ENCODE results near the gene BIRC7.

Gene BIRC7

DNA sequence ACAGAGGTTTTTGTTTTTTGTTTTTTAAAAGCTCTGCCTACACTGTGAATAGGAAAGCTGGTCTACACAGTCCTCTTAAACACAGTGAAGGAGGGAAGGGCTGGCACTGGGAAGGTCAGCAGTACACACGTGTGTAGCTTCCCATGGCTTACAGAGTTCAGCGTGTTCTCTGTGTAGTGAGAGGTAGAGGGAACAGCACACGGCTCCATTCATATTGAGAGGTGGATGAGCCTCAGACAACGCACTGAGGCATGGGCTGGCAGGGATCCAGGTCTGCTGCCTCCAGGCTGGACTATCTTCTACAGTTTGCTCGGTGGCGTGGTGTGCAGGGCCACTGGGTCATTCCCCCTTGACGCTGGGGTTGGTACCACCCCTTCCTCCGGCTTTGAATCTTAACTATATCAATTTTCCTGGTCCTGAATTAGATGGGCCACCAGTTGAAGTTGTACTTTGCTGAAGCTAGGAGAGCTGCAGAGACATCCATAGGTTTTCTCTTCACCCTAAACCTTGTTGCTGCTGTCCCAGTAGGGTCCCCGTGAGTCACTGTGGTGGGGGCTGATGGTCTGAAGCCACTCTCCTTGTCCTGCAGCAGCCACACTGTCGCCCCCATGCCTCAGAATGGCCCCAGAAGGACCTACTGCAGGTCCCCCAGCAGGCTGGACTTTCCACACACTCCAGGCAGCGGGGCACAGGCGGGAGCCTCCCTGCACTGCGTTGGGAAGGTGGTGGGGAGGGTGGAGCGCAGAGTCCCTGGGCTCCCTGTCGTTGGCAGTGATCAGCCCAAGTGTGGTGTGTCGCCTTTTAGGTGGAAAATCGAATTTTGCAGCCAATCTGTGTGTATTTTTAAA, 38.9 kb downstream of the BIRC7 start:
- DNase-seq (ENCODE audit: low read depth), result no peak
- TF ChIP-seq, protein P1, sequence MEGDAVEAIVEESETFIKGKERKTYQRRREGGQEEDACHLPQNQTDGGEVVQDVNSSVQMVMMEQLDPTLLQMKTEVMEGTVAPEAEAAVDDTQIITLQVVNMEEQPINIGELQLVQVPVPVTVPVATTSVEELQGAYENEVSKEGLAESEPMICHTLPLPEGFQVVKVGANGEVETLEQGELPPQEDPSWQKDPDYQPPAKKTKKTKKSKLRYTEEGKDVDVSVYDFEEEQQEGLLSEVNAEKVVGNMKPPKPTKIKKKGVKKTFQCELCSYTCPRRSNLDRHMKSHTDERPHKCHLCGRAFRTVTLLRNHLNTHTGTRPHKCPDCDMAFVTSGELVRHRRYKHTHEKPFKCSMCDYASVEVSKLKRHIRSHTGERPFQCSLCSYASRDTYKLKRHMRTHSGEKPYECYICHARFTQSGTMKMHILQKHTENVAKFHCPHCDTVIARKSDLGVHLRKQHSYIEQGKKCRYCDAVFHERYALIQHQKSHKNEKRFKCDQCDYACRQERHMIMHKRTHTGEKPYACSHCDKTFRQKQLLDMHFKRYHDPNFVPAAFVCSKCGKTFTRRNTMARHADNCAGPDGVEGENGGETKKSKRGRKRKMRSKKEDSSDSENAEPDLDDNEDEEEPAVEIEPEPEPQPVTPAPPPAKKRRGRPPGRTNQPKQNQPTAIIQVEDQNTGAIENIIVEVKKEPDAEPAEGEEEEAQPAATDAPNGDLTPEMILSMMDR (IDR thresholded peaks at IDR 0.05; ENCODE audit: insufficient read depth, low read depth, low read length, missing control alignments), result no peak
- no peak overlapping the region for H3K4me3 ChIP-seq (ENCODE audit: low read length)

DNA sequence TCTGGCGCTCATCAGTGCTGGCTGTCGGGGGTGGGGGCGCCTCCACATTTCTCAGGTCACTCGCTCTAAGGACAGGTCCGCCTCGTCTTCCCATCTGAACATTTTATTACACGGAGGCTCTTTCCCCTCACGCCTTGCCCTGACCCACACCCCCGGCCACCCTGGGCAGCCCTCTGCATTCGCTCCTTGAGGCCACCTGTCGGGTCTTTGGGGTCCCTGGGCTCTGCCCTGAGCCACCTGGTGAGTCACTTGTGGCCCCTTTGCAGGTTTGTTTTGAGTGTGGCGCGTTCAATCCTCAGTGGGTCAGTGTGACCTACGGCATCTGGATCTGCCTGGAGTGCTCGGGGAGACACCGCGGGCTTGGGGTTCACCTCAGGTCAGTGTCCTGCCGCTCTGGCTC, 40.1 kb downstream of the BIRC7 start:
- no peak for DNase-seq (ENCODE audit: low read depth)
- no peak overlapping the region for H3K4me3 ChIP-seq (ENCODE audit: low read length)
- TF ChIP-seq, protein P1 (IDR thresholded peaks at IDR 0.05; ENCODE audit: insufficient read depth, low read depth, low read length, missing control alignments), result no peak

DNA sequence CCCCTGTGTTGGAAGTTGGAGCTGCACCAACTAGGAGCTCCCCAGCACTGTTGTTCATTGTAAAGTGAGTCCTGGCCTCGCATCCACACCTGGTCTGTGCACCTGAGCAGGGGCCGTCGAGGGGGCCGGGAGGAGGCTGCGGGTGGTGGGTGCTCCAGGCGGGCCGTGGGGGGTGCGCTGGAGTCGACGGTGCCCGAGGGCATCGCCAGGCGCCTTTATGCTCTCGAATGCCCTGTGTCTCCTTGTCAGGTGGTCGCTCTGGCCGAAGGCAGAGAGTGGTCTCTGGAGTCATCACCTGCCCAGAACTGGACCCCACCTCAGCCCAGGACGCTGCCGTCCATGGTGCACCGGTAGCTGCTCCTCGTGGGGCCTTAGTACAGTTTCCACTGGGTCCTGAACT, 41.3 kb downstream of the BIRC7 start:
- DNase-seq (ENCODE audit: low read depth), result no peak
- H3K4me3 ChIP-seq (ENCODE audit: low read length), result no peak overlapping the region
- TF ChIP-seq, protein P1 (IDR thresholded peaks at IDR 0.05; ENCODE audit: insufficient read depth, low read depth, low read length, missing control alignments), result no peak

DNA sequence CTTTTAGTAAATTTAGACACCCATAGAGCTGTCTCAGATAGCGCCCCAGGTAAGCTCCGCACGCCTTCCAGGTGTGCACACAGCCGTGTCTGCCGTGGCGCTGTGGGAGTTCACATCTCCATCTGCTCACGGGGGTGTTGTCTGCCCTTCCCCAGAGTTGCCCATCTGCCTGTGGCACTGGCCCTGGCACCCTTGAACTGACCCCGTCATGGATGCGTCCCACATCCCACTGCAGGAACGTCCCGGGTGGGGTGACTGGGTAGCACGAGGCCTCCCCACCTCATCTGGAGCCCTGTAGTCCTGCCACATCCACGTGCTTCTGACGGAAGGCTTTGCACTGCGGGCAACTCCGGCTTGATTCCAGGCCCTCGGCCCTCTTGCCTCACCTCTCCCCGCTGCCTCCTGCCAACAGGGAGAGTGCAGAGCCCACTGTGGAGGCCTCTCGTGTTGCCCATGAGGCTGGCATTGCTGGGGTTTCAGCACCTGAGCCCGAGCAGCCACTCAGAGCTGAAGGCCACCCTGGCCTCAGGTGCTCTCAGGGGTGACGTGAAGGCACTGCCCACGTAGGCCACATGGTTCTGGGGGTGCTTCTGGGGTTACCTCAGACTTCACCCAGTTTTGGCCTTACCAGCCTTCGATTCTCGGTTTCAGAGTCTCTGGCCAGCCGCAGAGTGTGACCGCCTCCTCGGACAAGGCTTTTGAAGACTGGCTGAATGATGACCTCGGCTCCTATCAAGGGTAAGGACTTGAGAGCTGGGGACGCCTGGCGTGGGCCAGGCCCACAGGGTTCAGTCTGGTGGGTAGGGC, 42.0 kb downstream of the BIRC7 start:
- TF ChIP-seq, protein P1 (IDR thresholded peaks at IDR 0.05; ENCODE audit: insufficient read depth, low read depth, low read length, missing control alignments), result no peak
- DNase-seq (ENCODE audit: low read depth), result no peak
- H3K4me3 ChIP-seq (ENCODE audit: low read length), result no peak overlapping the region

DNA sequence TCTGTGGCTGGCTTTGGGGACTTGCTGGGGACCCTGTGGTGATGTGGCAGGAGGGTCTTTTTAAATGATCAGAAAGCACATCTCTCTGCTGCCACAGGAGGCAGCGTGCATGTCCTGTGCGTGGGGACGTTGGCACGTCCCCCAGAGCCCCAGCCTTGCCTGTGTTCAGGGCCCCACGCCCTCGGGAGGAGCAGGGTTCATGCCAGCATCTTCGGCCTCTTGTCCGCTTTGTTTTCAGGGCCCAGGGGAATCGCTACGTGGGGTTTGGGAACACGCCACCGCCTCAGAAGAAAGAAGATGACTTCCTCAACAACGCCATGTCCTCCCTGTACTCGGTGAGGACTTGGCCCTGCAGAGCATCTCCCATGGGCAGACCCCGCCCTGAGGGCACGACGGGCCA, 43.0 kb downstream of the BIRC7 start:
- TF ChIP-seq, protein P1 (IDR thresholded peaks at IDR 0.05; ENCODE audit: insufficient read depth, low read depth, low read length, missing control alignments), result no peak
- no peak for DNase-seq (ENCODE audit: low read depth)

DNA sequence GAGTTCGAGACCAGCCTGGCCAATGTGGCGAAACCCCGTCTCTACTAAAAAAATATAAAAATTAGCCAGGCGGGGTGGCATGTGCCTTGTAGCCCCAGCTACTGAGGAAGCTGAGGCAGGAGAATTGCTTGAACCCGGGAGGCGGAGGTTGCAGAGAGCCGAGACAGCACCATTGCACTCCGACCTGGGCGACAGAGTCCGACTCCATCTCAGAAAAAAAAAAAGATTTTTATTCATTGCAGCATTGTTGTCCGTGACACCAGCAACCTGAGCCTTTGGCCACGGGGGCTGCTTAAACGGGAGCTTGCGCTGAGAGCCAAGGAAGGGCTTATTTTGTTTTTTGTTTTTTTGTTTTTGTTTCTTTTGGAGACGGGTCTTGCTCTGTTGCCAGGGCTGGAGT, 44.2 kb downstream of the BIRC7 start:
- TF ChIP-seq, protein P1 (IDR thresholded peaks at IDR 0.05; ENCODE audit: insufficient read depth, low read depth, low read length, missing control alignments), result no peak
- DNase-seq (ENCODE audit: low read depth), result no peak
- H3K4me3 ChIP-seq (ENCODE audit: low read length), result no peak overlapping the region

More for the DNA sequence above, 43.0 kb downstream of the BIRC7 start:
- no peak overlapping the region for H3K4me3 ChIP-seq (ENCODE audit: low read length)

Measured in epithelial cell of esophagus (primary cell).